Esophagus squamous epithelium (tissue), 5 donors: ENCODE measurements around the gene ACTR3. TPM values are rescaled to one million over a fixed set of nuclear protein-coding genes. Genes with fewer than 3 reads are reported as not detected.

Experiments used
- DNase-seq: peaks from one replicate; lab custom pipeline; 2025; lab: John Stamatoyannopoulos, UW
- H3K27ac ChIP-seq, 4 donors: fragments of 200-600 bp; sonication (generic); one replicate each; pipeline ENCODE4 v1.5.1; 2016 to 2019; ENCODE audit warnings: mild to moderate bottlenecking in 1 of 4
- H3K27me3 ChIP-seq, 4 donors: fragments of 200-600 bp; sonication (generic); 1 replicate in 3 of 4; 2 replicates in 1 of 4; pipeline versions ENCODE4 v1.5.1 to v1.6.0; 2017 to 2021; ENCODE audit warnings: antibody characterized with exemption in 1 of 4
- H3K36me3 ChIP-seq, 3 donors: fragments of 200-600 bp; sonication (generic); one replicate each; pipeline ENCODE4 v1.5.1; 2016 to 2019
- H3K4me1 ChIP-seq, 3 donors: fragments of 200-600 bp; sonication (generic); one replicate each; pipeline ENCODE4 v1.5.1; 2017 to 2019
- H3K4me3 ChIP-seq, 4 donors: fragments of 200-600 bp; sonication (generic); 1 replicate in 3 of 4; 2 replicates in 1 of 4; pipeline ENCODE4 v1.5.1; 2016 to 2019; ENCODE audit warnings: mild to moderate bottlenecking in 2 of 4, moderate library complexity in 1 of 4
- H3K9me3 ChIP-seq, 3 donors: fragments of 200-600 bp; sonication (generic); one replicate each; pipeline ENCODE4 v1.5.1; 2016 to 2019
- POLR2A ChIP-seq, 4 donors: fragments of 450-650 bp; IDR thresholded peaks; one replicate each; pipeline ENCODE4 v1.6.1; 2017; ENCODE audit warnings: antibody characterized with exemption in 4 of 4, mild to moderate bottlenecking in 4 of 4, moderate library complexity in 3 of 4
- WGBS, 2 donors: methylation state at CpG; one replicate each; pipeline ENCODE4 v1.1.5; 2018; 5-methylcytosine and 5-hydroxymethylcytosine counted together
- intact Hi-C: fragments of 100-400 bp; cut with DNase I; formaldehyde crosslinking; loops from one replicate; pipeline ENCODE4 v1.15.0; 2022
- total RNA-seq, 4 donors: library from RNA; depleted of rRNA; stranded (reverse); fragments of >200 nt; gene quantifications; one replicate each; pipeline ENCODE4 v1.1.0, GENCODE V29; 2016
- TF ChIP-seq, protein P1 (sequence below), 6 experiments: fragments of 450-650 bp in 4 of 6; fragments of 200-600 bp in 2 of 6; sonication (generic) in 2 of 6; IDR thresholded peaks; one replicate each; pipeline ENCODE4 v1.5.1; 2016 to 2019; ENCODE audit warnings: antibody characterized with exemption in 6 of 6, mild to moderate bottlenecking in 4 of 6, moderate library complexity in 4 of 6
- donor health status: DM: yes; HTN: yes; CAD: no.

Gene ACTR3
- total RNA-seq, 4 donors from 2014 or later, result 164 to 274 (median 226) TPM

DNA sequence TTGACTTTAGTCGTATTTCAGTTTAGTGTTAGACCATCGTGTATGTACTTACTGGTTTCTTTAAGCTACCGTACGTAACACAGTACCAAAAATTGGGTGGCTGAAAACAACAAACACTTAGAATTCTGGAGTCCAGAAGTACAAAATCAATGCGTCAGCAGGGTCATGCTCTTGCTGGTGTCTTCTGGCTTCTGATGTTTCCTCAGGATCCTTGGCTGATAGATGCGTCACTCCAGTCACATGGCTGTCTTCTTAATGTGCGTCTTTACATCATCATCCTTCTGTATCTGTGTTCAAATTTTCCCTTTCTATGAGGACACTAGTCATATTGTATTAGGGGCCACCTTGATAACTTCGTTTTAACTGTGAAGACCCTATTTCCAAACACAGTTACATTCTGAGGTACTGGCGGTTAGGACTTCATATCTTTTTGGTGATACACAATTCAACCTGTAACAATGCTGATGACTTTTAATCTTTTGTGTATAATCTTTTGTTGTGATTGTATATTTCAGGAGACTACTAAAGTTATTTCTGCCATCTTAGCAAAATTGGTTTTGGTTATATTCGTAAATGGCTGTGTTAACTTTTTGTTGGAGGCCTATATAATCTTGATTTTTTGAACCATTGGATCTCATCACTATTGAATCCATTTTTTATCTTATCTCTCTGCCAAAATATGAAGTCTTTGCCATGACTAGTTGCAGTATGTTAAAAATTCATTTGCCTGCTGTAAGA, 25.4 kb downstream of the ACTR3 start:
- 82 to 94% methylated on average over 10 of the region's 10 CpGs for WGBS, 2 donors
- Histone ChIP-seq H3K4me1 (peaks cover 0 to 14% (median 0%) of the 10 kb centered on the region in 3 donors), H3K27ac (no peak overlapping the region), H3K27me3 (no peaks in the 10 kb centered on the region), H3K4me3 (no peak overlapping the region), H3K9me3 (no peaks in the 10 kb centered on the region), H3K36me3 (peaks cover 6 to 62% (median 7%) of the 10 kb centered on the region in 3 donors)
- intact Hi-C loops, result no loop called here
- no peak for DNase-seq
- TF ChIP-seq, protein P1, sequence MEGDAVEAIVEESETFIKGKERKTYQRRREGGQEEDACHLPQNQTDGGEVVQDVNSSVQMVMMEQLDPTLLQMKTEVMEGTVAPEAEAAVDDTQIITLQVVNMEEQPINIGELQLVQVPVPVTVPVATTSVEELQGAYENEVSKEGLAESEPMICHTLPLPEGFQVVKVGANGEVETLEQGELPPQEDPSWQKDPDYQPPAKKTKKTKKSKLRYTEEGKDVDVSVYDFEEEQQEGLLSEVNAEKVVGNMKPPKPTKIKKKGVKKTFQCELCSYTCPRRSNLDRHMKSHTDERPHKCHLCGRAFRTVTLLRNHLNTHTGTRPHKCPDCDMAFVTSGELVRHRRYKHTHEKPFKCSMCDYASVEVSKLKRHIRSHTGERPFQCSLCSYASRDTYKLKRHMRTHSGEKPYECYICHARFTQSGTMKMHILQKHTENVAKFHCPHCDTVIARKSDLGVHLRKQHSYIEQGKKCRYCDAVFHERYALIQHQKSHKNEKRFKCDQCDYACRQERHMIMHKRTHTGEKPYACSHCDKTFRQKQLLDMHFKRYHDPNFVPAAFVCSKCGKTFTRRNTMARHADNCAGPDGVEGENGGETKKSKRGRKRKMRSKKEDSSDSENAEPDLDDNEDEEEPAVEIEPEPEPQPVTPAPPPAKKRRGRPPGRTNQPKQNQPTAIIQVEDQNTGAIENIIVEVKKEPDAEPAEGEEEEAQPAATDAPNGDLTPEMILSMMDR (IDR thresholded peaks at IDR 0.05), result no peak
- TF ChIP-seq POLR2A (IDR thresholded peaks at IDR 0.05), result no peak

DNA sequence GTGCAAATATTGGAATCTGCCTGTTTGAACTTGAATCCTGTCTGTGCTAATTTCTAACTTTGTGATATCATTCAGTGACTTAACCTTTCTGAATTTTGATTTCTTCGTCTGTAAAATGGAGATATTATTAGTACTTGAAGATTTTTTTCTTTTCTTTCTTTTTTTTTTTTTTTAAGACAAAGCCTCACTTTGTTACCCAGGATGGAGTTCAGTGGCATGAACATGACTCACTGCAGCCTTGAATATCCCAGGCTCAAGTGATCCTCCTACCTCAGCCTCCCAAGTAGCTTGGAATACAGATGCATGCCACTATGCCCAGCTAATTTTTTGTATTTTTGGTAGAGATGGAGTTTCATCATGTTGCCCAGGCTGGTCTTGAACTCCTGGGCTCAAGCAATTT, 28.3 kb downstream of the ACTR3 start:
- TF ChIP-seq POLR2A (IDR thresholded peaks at IDR 0.05), result no peak
- TF ChIP-seq, protein P1 (IDR thresholded peaks at IDR 0.05), result no peak
- no peaks in the 10 kb centered on the region for H3K9me3 ChIP-seq
- no peak overlapping the region for H3K27ac ChIP-seq
- WGBS, 2 donors, result 86 to 88% methylated on average over 1 of the region's 1 CpG
- intact Hi-C loops, result no loop called here
- H3K4me1 ChIP-seq, result no peaks in the 10 kb centered on the region
- H3K27me3 ChIP-seq, result no peaks in the 10 kb centered on the region
- H3K36me3 ChIP-seq, result peaks cover 6 to 85% (median 7%) of the 10 kb centered on the region in 3 donors
- DNase-seq, result no peak
- no peak overlapping the region for H3K4me3 ChIP-seq

DNA sequence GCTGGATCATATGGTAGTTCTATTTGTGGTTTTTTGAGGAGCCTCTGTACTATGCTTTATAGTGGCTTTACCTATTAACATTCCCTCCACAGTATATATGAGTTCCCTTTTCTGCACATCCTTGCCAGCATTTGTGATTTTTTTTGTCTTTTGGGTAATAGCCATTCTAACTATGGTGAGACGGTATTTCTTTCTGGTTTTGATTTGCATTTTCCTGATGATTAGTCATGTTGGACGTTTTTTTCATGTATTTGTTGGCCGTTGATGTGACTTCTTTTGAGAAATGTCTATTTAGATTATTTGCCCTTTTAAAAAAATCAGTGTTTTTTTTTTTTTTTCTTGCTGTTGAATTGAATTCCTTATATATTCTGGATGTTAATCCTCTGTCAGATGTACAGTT, 31.1 kb downstream of the ACTR3 start:
- intact Hi-C loops, result no loop called here
- Histone ChIP-seq H3K36me3 (peaks cover 6 to 88% (median 7%) of the 10 kb centered on the region in 3 donors), H3K4me3 (no peak overlapping the region)

DNA sequence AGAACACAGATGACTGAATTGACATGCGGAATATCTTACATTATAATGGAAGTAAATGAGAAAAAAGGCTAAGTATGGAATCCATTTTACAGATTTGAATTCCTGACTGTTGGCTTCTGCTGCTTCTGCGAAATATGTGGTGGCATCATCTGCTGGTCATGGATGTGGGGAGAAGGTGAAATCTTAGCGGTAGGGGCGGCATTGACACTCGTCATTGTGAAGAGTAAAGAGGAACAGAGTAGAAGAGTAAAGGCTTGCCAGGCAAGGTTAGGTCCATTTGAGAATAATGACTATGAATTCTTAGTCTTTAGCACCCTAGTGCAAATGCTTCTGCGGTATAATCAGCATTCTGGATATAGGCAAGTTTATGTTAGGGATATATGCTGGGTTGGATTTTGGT, 32.4 kb downstream of the ACTR3 start:
- no peak overlapping the region for H3K27ac ChIP-seq
- no peak for DNase-seq
- no peaks in the 10 kb centered on the region for H3K4me1 ChIP-seq
- peaks cover 6 to 94% (median 7%) of the 10 kb centered on the region in 3 donors for H3K36me3 ChIP-seq
- 87 to 93% methylated on average over 6 of the region's 6 CpGs for WGBS, 2 donors
- intact Hi-C loops, result no loop called here
- no peaks in the 10 kb centered on the region for H3K27me3 ChIP-seq
- H3K4me3 ChIP-seq, result no peak overlapping the region
- H3K9me3 ChIP-seq, result no peaks in the 10 kb centered on the region
- TF ChIP-seq, protein P1 (IDR thresholded peaks at IDR 0.05), result no peak
- TF ChIP-seq POLR2A (IDR thresholded peaks at IDR 0.05), result no peak

More for the DNA sequence above, 31.1 kb downstream of the ACTR3 start:
- no peak for DNase-seq
- Histone ChIP-seq H3K27ac (no peak overlapping the region), H3K27me3 (no peaks in the 10 kb centered on the region), H3K4me1 (no peaks in the 10 kb centered on the region), H3K9me3 (no peaks in the 10 kb centered on the region)
- WGBS, 2 donors, result 59 to 67% methylated on average over 3 of the region's 3 CpGs
- TF ChIP-seq, protein P1 (IDR thresholded peaks at IDR 0.05), result no peak
- no peak for TF ChIP-seq POLR2A (IDR thresholded peaks at IDR 0.05)

DNA sequence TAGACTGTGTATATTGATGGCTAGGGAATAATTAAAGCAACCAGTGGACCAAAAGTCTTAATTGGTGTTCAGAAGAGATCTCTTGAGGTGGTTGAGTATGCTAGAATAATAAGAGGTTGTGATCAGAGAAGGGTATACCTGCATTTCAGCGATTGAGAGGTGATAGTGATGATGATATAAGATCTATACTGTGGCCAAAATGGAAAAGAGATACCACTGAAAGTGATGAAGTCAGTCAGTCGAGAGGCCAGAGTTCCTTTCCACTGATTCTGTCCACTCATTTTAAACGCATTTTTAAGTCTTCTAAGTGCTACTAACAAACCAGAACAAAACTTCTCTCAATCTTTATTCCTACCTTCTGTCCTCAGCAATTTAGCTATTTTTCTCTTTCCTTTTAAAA, 32.9 kb downstream of the ACTR3 start:
- no peak for DNase-seq
- Histone ChIP-seq H3K27ac (no peak overlapping the region), H3K9me3 (no peaks in the 10 kb centered on the region), H3K36me3 (peaks cover 6 to 94% (median 7%) of the 10 kb centered on the region in 3 donors), H3K4me3 (no peak overlapping the region), H3K27me3 (no peaks in the 10 kb centered on the region), H3K4me1 (no peaks in the 10 kb centered on the region)
- 82 to 87% methylated on average over 3 of the region's 3 CpGs for WGBS, 2 donors
- TF ChIP-seq, protein P1 (IDR thresholded peaks at IDR 0.05), result no peak
- TF ChIP-seq POLR2A (IDR thresholded peaks at IDR 0.05), result no peak
- intact Hi-C loops, result no loop called here
